ENCODE data around the gene ZNF124. TPM values are rescaled to one million over a fixed set of nuclear protein-coding genes. Genes with fewer than 3 reads are reported as not detected.
"Not testable (repeated sequence)": the region's sequence is repeated elsewhere in the genome, so short reads cannot be mapped to it uniquely, and the experiment has no call there.

Gene ZNF124
- polyA plus RNA-seq, 1 of the 3 experiments (the other 2 are of a cell fraction), result 2.7 TPM

GRCh38 chr1:247173431-247173830, 1.6 kb upstream of the ZNF124 start:
- Histone ChIP-seq H3F3A (replicated peaks; ENCODE audit: insufficient read depth) (no peaks in the 10 kb centered on the region), H3K27me3 (ENCODE audit: insufficient read depth) (no peaks in the 10 kb centered on the region), H4K20me1 (ENCODE audit: insufficient read depth) (no peaks in the 10 kb centered on the region), H3K4me3 (ENCODE audit: low read depth in 2 of 2, low read length in 1 of 2) (no peak overlapping the region), H3K9ac (no peak overlapping the region), H3K4me1 (ENCODE audit: control insufficient read depth in 1 of 2, insufficient read depth in 2 of 2, low read depth in 1 of 2, low read length in 1 of 2) (no peaks in the 10 kb centered on the region; a peak in 1 of 4 replicates), H2AFZ (ENCODE audit: low read depth) (no peak overlapping the region), H3K9me3 (0 out of 2 replicates have a peak, but pooled peaks cover 2% of the 10 kb centered on the region), H3K27ac (ENCODE audit: low read depth in 2 of 2, low read length in 1 of 2) (no peak overlapping the region), H3K79me2 (ENCODE audit: insufficient read depth) (peaks cover 13% of the 10 kb centered on the region), H3K4me2 (no peak overlapping the region), H3K9me2 (no peaks in the 10 kb centered on the region), H3K36me3 (replicated peaks in 1 of 2; ENCODE audit: control insufficient read depth in 1 of 2, insufficient read depth in 2 of 2, low read length in 1 of 2) (no peaks in the 10 kb centered on the region)
- TF ChIP-seq PBX3 (IDR thresholded peaks at IDR 0.05), result no peak
- no peak for TF ChIP-seq MXI1 (IDR thresholded peaks at IDR 0.05; ENCODE audit: low read depth, low read length)
- CTCF ChIA-PET, result interaction anchor here (0.5 kb wide), 1 partner anchor 100 kb away, joined by 3 read pairs; no protein-coding TSS in a partner anchor
- DNase-seq, result no peak
- POLR2A ChIA-PET, result no interaction called here
- 21% methylated on average over 2 of the region's 2 CpGs for WGBS (ENCODE audit: low lambda C conversion rate)

- Histone ChIP-seq H3K4me2 (no peak overlapping the region), H4K20me1 (ENCODE audit: insufficient read depth) (no peaks in the 10 kb centered on the region), H3K9me2 (no peaks in the 10 kb centered on the region), H3K4me3 (ENCODE audit: low read depth in 2 of 2, low read length in 1 of 2) (no peak overlapping the region), H3K4me1 (ENCODE audit: control insufficient read depth in 1 of 2, insufficient read depth in 2 of 2, low read depth in 1 of 2, low read length in 1 of 2) (no peaks in the 10 kb centered on the region; a peak in 1 of 4 replicates), H3K27me3 (ENCODE audit: insufficient read depth) (no peaks in the 10 kb centered on the region), H3F3A (replicated peaks; ENCODE audit: insufficient read depth) (no peaks in the 10 kb centered on the region), H3K9me3 (0 out of 2 replicates have a peak, but pooled peaks cover 2% of the 10 kb centered on the region), H3K79me2 (ENCODE audit: insufficient read depth) (peaks cover 18% of the 10 kb centered on the region), H2AFZ (ENCODE audit: low read depth) (no peak overlapping the region), H3K9ac (no peak overlapping the region), H3K36me3 (replicated peaks in 1 of 2; ENCODE audit: control insufficient read depth in 1 of 2, insufficient read depth in 2 of 2, low read length in 1 of 2) (no peaks in the 10 kb centered on the region), H3K27ac (ENCODE audit: low read depth in 2 of 2, low read length in 1 of 2) (no peak overlapping the region)
- DNase-seq, result no peak
- ChIA-PET POLR2A (no interaction called here), CTCF (interaction anchor here (0.5 kb wide), 1 partner anchor 100 kb away, joined by 3 read pairs; no protein-coding TSS in a partner anchor)
- TF ChIP-seq RFX5 (IDR thresholded peaks at IDR 0.05; ENCODE audit: low read length) (no peak), FOSL2 (IDR thresholded peaks at IDR 0.05; ENCODE audit: borderline replicate concordance, low read depth) (no peak), TEAD4 (IDR thresholded peaks at IDR 0.05; ENCODE audit: borderline replicate concordance, insufficient read depth) (no peak), CHD2 (IDR thresholded peaks at IDR 0.05; ENCODE audit: low read length, partially characterized antibody) (no peak), MAX (IDR thresholded peaks at IDR 0.05; ENCODE audit: low read depth) (no peak), TAF1 (IDR thresholded peaks at IDR 0.05; ENCODE audit: borderline replicate concordance, low read depth, low read length) (no peak), NRF1 (IDR thresholded peaks at IDR 0.05; ENCODE audit: low read depth, low read length) (no peak), RXRA (IDR thresholded peaks at IDR 0.05; ENCODE audit: borderline replicate concordance, low read depth) (no peak), POLR2AphosphoS5 (IDR thresholded peaks at IDR 0.05; ENCODE audit: low read depth, low read length) (no peak), FOXM1 (IDR thresholded peaks at IDR 0.05; ENCODE audit: low read depth) (no peak), RAD21 (IDR thresholded peaks at IDR 0.05; ENCODE audit: low read length) (no peak)
- WGBS (ENCODE audit: low lambda C conversion rate), result 84% methylated on average over 4 of the region's 4 CpGs
Measured at GRCh38 chr1:247172996-247173395, 1.2 kb upstream of the ZNF124 start.

- H3K4me3 ChIP-seq (ENCODE audit: low read depth in 2 of 2, low read length in 1 of 2); H3F3A ChIP-seq (replicated peaks; ENCODE audit: insufficient read depth); H3K27me3 ChIP-seq (ENCODE audit: insufficient read depth); H3K27ac ChIP-seq (ENCODE audit: low read depth in 2 of 2, low read length in 1 of 2); H3K9me3 ChIP-seq; H3K36me3 ChIP-seq (replicated peaks in 1 of 2; ENCODE audit: control insufficient read depth in 1 of 2, insufficient read depth in 2 of 2, low read length in 1 of 2); H2AFZ ChIP-seq (ENCODE audit: low read depth); H3K9ac ChIP-seq; DNase-seq; H3K9me2 ChIP-seq; H4K20me1 ChIP-seq (ENCODE audit: insufficient read depth); CTCF ChIA-PET; H3K4me1 ChIP-seq (ENCODE audit: control insufficient read depth in 1 of 2, insufficient read depth in 2 of 2, low read depth in 1 of 2, low read length in 1 of 2); POLR2A ChIA-PET; H3K4me2 ChIP-seq: not testable (repeated sequence)
- WGBS (ENCODE audit: low lambda C conversion rate), result no CpG with 5 or more reads among the region's 46 CpGs
- H3K79me2 ChIP-seq (ENCODE audit: insufficient read depth), result peaks cover 33% of the 10 kb centered on the region
Measured at GRCh38 chr1:247171443-247171842, 377 bp downstream of the ZNF124 start.

Data from SK-N-SH (cell line).